ENCODE data around the gene E2F4.

The E2F4 gene

DNA sequence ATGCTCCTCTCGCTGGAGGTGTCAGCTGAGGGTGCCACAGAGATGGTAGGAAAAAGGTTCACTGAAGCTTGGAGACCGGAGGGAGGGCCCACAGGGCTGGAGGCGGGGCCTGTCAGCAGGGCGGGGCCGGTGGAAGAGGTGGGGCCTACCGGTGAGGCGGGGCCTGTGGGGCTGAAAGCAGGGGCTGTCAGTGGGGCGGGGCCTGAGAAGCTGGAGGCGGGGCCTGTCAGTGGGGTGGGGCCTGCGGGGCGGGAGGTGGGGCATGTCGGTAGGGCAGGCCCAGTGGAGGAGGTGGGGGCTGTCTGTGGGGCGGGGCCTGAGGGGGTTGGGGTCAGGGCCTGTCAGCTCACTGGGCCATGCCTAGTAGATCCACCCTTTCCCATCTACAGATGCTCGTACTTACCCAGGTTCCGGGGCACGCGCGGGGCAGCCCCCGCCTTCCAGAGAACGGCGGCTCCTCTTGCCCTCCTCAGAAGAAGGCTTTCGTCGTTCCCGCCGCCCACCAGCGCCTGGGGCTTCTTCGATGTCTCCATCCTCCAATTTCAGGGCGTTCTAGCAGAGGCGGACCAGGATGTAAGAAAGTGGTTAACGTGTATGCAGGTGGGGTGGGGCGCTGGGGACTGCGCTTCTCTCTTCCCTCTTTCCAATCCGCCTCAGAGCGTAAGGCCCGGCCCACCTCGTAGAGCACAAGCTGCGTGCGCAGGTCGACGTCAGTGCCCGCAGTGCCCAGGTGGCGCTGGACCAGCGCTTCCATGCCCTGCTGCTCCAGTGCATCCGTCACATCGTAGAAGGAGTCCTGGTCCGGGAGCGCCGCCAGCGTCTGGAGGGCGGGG lies 44.8 kb downstream of the E2F4 start:
- H3K27ac ChIP-seq (ENCODE audit: low read depth, low read length): no peak overlapping the region
- peaks cover 6% of the 10 kb centered on the region for H3K4me1 ChIP-seq (ENCODE audit: insufficient read depth, low read length)
- no peaks in the 10 kb centered on the region for H3K27me3 ChIP-seq (ENCODE audit: control insufficient read depth in 1 of 2, insufficient read depth in 2 of 2, low read length in 2 of 2)
- H3K36me3 ChIP-seq (ENCODE audit: insufficient read depth, low read length): peaks cover 18% of the 10 kb centered on the region
- no peak overlapping the region for H3K9ac ChIP-seq (ENCODE audit: low read length)
- H3K4me3 ChIP-seq (ENCODE audit: low read depth in 1 of 2, low read length in 2 of 2): no peak overlapping the region
- no peaks in the 10 kb centered on the region for H3K9me3 ChIP-seq (ENCODE audit: low read length)

DNA sequence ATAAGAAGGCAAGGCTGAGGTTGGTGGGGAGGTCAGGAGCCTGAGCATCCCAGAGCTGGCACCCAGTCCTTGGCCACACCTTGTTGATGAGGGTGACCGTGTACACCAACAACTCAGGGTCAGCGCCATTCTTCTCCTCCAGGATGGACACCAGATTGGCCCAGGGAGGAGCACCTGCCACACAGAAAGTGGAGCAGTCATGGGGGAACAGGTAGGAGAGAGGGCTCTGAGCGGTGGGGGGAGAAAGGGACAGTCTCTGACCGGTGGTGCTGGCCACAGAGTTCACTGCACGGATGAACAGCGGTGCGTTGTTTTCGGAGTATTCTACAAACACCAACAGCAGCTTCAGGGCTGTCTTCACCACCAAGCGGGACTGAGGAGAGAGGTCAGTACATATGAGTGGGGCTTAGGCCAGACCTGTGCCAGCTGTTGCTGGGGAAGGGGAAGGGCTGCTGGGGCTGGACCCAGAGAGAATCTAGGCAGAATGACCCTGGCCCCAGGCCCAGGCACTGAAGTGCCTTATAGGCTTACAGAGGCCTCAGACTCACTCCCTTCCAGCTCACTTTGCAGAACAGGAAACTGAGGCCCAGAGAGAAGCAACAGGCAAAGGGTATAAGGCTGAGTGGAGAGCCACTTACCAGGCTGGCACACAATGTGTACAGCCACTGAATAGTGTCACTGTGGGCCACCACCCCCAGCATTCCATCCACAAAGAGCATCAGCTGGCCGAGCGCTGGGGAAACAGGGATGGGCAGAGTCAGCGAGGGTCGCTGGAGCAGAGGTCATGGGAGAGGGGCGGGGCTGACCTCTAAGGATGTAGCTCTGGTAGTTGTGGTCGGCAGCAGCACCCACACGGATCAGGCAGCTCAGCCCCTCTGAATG lies 45.7 kb downstream of the E2F4 start:
- no peaks in the 10 kb centered on the region for H3K9me3 ChIP-seq (ENCODE audit: low read length)
- peaks cover 18% of the 10 kb centered on the region for H3K36me3 ChIP-seq (ENCODE audit: insufficient read depth, low read length)
- H3K4me1 ChIP-seq (ENCODE audit: insufficient read depth, low read length): peaks cover 6% of the 10 kb centered on the region
- no peak overlapping the region for H3K9ac ChIP-seq (ENCODE audit: low read length)
- no peaks in the 10 kb centered on the region for H3K27me3 ChIP-seq (ENCODE audit: control insufficient read depth in 1 of 2, insufficient read depth in 2 of 2, low read length in 2 of 2)
- no peak overlapping the region for H3K4me3 ChIP-seq (ENCODE audit: low read depth in 1 of 2, low read length in 2 of 2)
- no peak overlapping the region for H3K27ac ChIP-seq (ENCODE audit: low read depth, low read length)

GRCh38 chr16:67238278-67238575 lies 46.3 kb downstream of the E2F4 start:
- Histone ChIP-seq H3K9me3 (ENCODE audit: low read length) (no peaks in the 10 kb centered on the region), H3K4me3 (ENCODE audit: low read depth in 1 of 2, low read length in 2 of 2) (no peak overlapping the region), H3K27me3 (ENCODE audit: control insufficient read depth in 1 of 2, insufficient read depth in 2 of 2, low read length in 2 of 2) (no peaks in the 10 kb centered on the region), H3K27ac (ENCODE audit: low read depth, low read length) (no peak overlapping the region), H3K4me1 (ENCODE audit: insufficient read depth, low read length) (peaks cover 6% of the 10 kb centered on the region), H3K36me3 (ENCODE audit: insufficient read depth, low read length) (peaks cover 18% of the 10 kb centered on the region), H3K9ac (ENCODE audit: low read length) (no peak overlapping the region)

DNA sequence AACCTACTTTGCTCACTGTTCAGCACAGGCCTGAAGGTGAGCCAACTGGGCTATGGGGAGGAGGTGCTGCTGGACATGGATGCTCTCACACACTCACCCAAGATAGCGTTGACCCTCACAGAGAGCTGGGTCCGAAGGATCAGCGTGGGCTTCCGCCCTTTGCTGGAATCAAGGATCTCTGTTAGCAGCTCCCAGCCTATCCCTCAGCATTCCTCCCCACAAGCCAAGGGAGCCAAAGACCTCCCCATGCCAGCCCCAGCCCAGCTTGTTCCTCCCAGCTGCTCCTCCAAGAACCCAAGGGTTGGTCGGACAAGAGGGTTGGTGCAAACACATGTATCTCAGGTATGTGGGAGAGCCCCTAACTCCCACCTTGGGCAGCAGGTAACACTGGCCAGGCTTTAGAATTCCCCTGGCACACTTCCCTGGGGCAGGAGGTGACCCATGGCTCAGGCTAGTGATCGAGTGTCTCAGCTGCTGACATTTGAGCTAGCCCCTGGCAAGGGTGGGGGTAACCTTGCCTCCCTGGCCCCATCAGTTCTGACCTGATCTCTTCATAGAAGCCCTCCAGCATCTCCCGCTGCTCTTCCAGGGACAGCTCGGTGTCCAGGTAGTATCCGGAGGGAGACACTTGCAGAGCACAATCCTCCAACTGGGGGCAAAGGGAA lies 47.0 kb downstream of the E2F4 start:
- peaks cover 8% of the 10 kb centered on the region for H3K4me1 ChIP-seq (ENCODE audit: insufficient read depth, low read length)
- H3K27ac ChIP-seq (ENCODE audit: low read depth, low read length): no peak overlapping the region
- no peak overlapping the region for H3K4me3 ChIP-seq (ENCODE audit: low read depth in 1 of 2, low read length in 2 of 2)
- peaks cover 18% of the 10 kb centered on the region for H3K36me3 ChIP-seq (ENCODE audit: insufficient read depth, low read length)
- no peaks in the 10 kb centered on the region for H3K9me3 ChIP-seq (ENCODE audit: low read length)
- no peak overlapping the region for H3K9ac ChIP-seq (ENCODE audit: low read length)
- no peaks in the 10 kb centered on the region for H3K27me3 ChIP-seq (ENCODE audit: control insufficient read depth in 1 of 2, insufficient read depth in 2 of 2, low read length in 2 of 2)

- no peaks in the 10 kb centered on the region for H3K27me3 ChIP-seq (ENCODE audit: control insufficient read depth in 1 of 2, insufficient read depth in 2 of 2, low read length in 2 of 2)
- no peak overlapping the region for H3K27ac ChIP-seq (ENCODE audit: low read depth, low read length)
- H3K9me3 ChIP-seq (ENCODE audit: low read length): no peaks in the 10 kb centered on the region
- peaks cover 22% of the 10 kb centered on the region for H3K4me1 ChIP-seq (ENCODE audit: insufficient read depth, low read length)
- peaks cover 17% of the 10 kb centered on the region for H3K36me3 ChIP-seq (ENCODE audit: insufficient read depth, low read length)
- no peak overlapping the region for H3K4me3 ChIP-seq (ENCODE audit: low read depth in 1 of 2, low read length in 2 of 2)
- no peak overlapping the region for H3K9ac ChIP-seq (ENCODE audit: low read length)
These were observed 48.6 kb downstream of the E2F4 start for GRCh38 chr16:67240506-67240905.

- peaks cover 11% of the 10 kb centered on the region for H3K36me3 ChIP-seq (ENCODE audit: insufficient read depth, low read length)
- no peak overlapping the region for H3K4me3 ChIP-seq (ENCODE audit: low read depth in 1 of 2, low read length in 2 of 2)
- peaks cover 26% of the 10 kb centered on the region for H3K4me1 ChIP-seq (ENCODE audit: insufficient read depth, low read length)
- no peak overlapping the region for H3K9ac ChIP-seq (ENCODE audit: low read length)
- H3K27ac ChIP-seq (ENCODE audit: low read depth, low read length): no peak overlapping the region
- no peaks in the 10 kb centered on the region for H3K27me3 ChIP-seq (ENCODE audit: control insufficient read depth in 1 of 2, insufficient read depth in 2 of 2, low read length in 2 of 2)
- no peaks in the 10 kb centered on the region for H3K9me3 ChIP-seq (ENCODE audit: low read length)
These were observed 49.3 kb downstream of the E2F4 start for GRCh38 chr16:67241008-67241900.

DNA sequence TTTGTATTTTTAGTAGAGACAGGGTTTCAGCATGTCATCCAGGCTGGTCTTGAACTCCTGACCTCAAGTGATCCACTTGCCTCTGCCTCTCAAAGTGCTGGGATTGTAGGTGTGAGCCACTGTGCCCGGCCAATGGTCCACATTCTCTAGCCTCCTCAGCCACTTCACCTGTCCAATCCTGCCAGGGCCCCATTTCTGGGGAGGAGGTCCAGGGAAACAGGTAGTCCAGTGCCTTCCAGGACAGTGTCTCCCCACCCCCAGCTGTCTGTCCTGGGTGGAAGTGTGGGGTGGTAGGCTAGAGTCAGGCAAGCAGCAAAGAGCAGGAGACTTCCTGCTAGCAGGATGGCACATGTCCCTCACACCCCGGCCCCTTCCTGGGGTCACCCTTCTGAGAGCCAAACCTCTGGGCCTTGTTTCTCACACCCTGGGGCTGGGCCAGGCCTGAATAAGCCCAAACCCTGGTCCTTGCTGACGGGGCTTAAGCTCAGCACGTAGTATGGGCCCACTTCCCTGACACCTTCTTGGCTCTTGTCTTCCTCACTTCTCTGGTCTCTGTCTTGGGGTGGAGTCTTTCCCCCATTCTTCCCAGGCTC lies 50.3 kb downstream of the E2F4 start:
- Histone ChIP-seq H3K4me3 (ENCODE audit: low read depth in 1 of 2, low read length in 2 of 2) (no peak overlapping the region), H3K36me3 (ENCODE audit: insufficient read depth, low read length) (peaks cover 7% of the 10 kb centered on the region), H3K4me1 (ENCODE audit: insufficient read depth, low read length) (peaks cover 26% of the 10 kb centered on the region), H3K9me3 (ENCODE audit: low read length) (no peaks in the 10 kb centered on the region), H3K9ac (ENCODE audit: low read length) (no peak overlapping the region), H3K27ac (ENCODE audit: low read depth, low read length) (no peak overlapping the region), H3K27me3 (ENCODE audit: control insufficient read depth in 1 of 2, insufficient read depth in 2 of 2, low read length in 2 of 2) (no peaks in the 10 kb centered on the region)

GRCh38 chr16:67243481-67243880 lies 51.5 kb downstream of the E2F4 start:
- no peak overlapping the region for H3K4me3 ChIP-seq (ENCODE audit: low read depth in 1 of 2, low read length in 2 of 2)
- H3K36me3 ChIP-seq (ENCODE audit: insufficient read depth, low read length): no peaks in the 10 kb centered on the region
- H3K27me3 ChIP-seq (ENCODE audit: control insufficient read depth in 1 of 2, insufficient read depth in 2 of 2, low read length in 2 of 2): peaks cover 0 to 2% of the 10 kb centered on the region in 2 donors
- H3K9me3 ChIP-seq (ENCODE audit: low read length): no peaks in the 10 kb centered on the region
- peak overlapping the region; percentile 7 for H3K27ac ChIP-seq (ENCODE audit: low read depth, low read length)
- peaks cover 34% of the 10 kb centered on the region for H3K4me1 ChIP-seq (ENCODE audit: insufficient read depth, low read length)
- H3K9ac ChIP-seq (ENCODE audit: low read length): no peak overlapping the region

GRCh38 chr16:67244387-67245185 lies 52.6 kb downstream of the E2F4 start:
- H3K27me3 ChIP-seq (ENCODE audit: control insufficient read depth in 1 of 2, insufficient read depth in 2 of 2, low read length in 2 of 2): peaks cover 6 to 12% of the 10 kb centered on the region in 2 donors
- peaks cover 40% of the 10 kb centered on the region for H3K4me1 ChIP-seq (ENCODE audit: insufficient read depth, low read length)
- no peaks in the 10 kb centered on the region for H3K9me3 ChIP-seq (ENCODE audit: low read length)
- no peak overlapping the region for H3K4me3 ChIP-seq (ENCODE audit: low read depth in 1 of 2, low read length in 2 of 2)
- no peaks in the 10 kb centered on the region for H3K36me3 ChIP-seq (ENCODE audit: insufficient read depth, low read length)
- H3K27ac ChIP-seq (ENCODE audit: low read depth, low read length): peak overlapping the region; percentile 31
- no peak overlapping the region for H3K9ac ChIP-seq (ENCODE audit: low read length)

DNA sequence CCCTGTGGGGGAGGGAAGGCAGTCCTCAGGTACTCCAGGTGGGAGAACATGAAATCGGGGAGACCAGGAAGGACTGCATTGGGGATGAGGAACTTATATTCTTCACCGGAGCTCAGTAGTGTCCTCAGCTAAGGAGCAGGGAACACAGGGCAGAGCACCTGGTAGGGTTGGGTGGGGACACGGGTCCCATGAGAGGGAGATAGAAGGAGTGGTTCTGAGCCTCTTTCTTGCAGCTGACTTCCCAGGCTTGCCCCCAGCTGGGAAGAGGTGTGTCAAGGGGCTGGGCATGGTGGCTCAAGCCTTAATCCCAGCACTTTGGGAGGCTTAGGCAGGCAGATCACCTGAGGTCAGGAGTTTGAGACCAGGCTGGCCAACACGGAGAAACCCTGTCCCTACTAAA lies 53.2 kb downstream of the E2F4 start:
- H3K27me3 ChIP-seq (ENCODE audit: control insufficient read depth in 1 of 2, insufficient read depth in 2 of 2, low read length in 2 of 2): peaks cover 12 to 18% of the 10 kb centered on the region in 2 donors
- H3K9me3 ChIP-seq (ENCODE audit: low read length): no peaks in the 10 kb centered on the region
- no peak overlapping the region for H3K4me3 ChIP-seq (ENCODE audit: low read depth in 1 of 2, low read length in 2 of 2)
- H3K9ac ChIP-seq (ENCODE audit: low read length): no peak overlapping the region
- H3K27ac ChIP-seq (ENCODE audit: low read depth, low read length): peak overlapping the region; percentile 31
- peaks cover 40% of the 10 kb centered on the region for H3K4me1 ChIP-seq (ENCODE audit: insufficient read depth, low read length)
- H3K36me3 ChIP-seq (ENCODE audit: insufficient read depth, low read length): no peaks in the 10 kb centered on the region

All from muscle layer of colon (tissue), 2 donors.